ENCODE measurements around the gene NAP1L3.

GRCh38 chrX:93673056-93673868, at the start of gene NAP1L3:
- TF ChIP-seq CTCF (conservative IDR thresholded peaks at IDR 0.05 in 1 of 2, IDR thresholded peaks at IDR 0.05 in 1 of 2; ENCODE audit: extremely low read depth in 1 of 2, insufficient read depth in 1 of 2, low read depth in 1 of 2, low read length in 2 of 2), result no peak
- TF ChIP-seq EZH2 (IDR thresholded peaks at IDR 0.05; ENCODE audit: borderline replicate concordance, low read length), result no peak
